NOMO-1 treated with dmso at 0.1 percent for 144 hours (cell line): Measurements from ENCODE around the gene CAMKMT.
"Not testable (repeated sequence)": the region's sequence is repeated elsewhere in the genome, so short reads cannot be mapped to it uniquely, and the experiment has no call there.

Experiments
- DNase-seq: peaks from one replicate; lab custom pipeline; 2025; ENCODE audit not compliant: unreplicated experiment; lab: John Stamatoyannopoulos, UW

Gene CAMKMT

DNA sequence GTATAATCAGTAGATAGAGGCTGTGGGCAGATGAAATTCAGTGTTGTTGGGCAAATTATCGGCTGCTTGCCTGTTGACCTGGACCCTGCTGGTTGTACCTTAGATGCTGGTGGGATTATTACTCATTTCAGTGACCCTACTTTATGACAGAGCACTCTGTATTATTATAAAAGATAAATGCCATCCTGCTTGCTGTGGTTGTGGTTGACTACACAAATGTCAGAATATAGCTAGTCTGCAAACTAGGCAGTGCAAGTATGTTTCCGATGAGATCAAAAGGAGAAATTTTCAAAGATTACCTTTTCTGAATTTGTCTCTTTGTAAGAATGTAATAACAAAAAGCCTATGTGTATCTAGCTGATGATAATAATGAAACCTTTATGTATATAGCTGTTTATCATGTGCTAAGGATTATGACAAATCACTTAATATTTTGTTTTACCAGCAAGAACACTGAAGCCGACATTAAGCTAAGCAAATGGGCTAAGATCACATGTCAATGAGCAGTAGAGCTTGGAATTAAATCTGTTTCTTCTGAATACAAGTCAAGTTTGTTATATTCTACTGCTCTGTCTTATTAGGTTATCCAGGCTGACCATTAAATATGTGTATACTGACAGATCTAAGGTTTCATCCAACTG, 219.2 kb downstream of the CAMKMT start:
- DNase-seq, result no peak

- DNase-seq, result no peak
Measured at GRCh38 chr2:44582363-44583008, 220.7 kb downstream of the CAMKMT start.

GRCh38 chr2:44595615-44596014, 233.9 kb downstream of the CAMKMT start:
- not testable (repeated sequence) for DNase-seq

- DNase-seq, result no peak
Measured at GRCh38 chr2:44596537-44597320, 235.0 kb downstream of the CAMKMT start.

DNA sequence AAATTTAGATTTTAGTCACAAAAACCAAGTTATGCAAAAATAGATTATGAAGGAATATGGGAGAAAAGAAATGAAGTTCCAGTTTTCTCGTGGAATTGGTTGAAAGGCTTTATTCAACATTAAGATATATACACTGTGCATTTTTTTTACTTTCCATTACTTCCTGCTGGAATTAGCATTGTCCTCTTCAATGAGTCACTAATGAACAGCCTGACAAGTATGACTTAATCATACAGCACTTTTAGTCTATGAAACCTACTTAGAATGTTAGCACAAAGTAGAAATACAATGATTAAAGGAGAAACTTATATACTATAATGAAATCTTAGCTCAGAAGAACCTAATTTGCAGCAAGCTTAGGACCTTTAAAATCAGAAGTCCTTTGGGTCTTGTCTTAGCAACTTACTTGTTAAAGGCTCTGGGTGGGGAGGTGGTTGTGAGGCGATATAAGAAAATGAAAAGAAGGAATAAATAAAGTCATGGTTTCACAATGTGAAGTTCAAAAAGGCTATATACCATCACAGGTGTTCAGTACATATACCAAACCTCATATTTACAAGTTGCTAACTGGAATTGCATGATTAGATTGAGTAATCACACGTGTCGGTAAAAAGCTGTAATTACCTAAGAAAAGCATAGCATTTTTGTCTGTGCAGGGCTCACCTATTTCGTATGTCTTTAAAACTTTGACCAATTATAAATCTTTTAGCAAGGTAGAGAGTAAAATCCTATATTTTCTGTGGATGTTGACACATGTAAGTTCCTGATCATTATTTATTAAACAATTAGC, 236.8 kb downstream of the CAMKMT start:
- no peak for DNase-seq

DNA sequence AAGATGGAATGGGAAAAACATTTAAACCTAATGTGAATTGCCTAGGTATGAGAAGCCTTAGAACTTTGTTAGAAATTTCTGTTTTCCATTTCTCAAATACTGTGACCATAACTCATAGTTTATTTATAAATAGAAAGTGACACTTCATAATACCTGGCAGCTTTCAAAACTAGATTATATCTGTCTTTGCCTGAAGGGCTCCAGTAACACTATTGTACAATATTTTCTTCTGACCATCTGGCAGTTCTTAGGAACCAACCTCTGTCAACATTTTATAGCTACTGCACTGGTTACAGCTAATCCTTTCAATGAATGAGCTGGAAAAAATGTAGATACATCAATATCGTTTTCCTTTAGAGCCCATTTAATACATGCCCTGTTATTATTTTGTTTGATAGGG, 237.4 kb downstream of the CAMKMT start:
- no peak for DNase-seq

DNA sequence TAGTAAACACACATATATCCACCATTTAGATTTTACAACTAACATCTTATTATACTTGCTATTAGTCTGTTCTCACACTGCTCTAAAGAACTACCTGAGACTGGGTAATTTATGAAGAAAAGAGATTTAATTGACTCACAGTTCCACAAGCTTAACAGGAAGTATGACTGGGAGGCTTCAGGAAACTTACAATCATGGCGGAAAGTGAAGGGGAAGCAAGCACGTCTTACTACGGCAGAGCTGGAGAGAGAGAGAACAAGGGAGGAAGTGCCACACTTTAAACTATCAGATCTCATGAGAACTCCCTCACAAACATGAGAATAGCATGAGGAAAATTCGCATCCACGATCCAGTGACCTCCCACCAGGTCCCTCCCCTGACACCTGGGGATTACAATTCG, 240.7 kb downstream of the CAMKMT start:
- DNase-seq, result no peak

GRCh38 chr2:44605511-44605910, 243.8 kb downstream of the CAMKMT start:
- DNase-seq, result no peak

- no peak for DNase-seq
Measured at GRCh38 chr2:44612276-44612675, 250.5 kb downstream of the CAMKMT start.

DNA sequence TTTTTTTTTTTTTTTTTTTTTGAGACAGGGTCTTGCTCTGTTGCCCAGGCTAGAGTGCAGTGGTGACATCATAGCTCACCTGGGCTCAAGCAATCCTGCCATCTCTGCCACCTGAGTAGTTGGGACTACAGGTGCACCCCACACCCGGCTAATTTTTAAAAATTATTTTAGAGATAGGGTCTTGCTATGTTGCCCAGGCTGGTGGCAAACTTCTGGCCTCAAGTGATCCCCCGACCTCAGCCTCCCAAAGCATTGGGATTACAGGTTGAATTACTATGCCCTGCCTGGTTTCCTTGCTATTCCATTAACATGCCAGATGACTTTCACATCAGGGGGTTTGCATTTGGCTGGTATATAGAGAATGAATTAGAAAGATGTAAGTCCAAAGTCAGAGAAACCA, 253.2 kb downstream of the CAMKMT start:
- DNase-seq, result no peak

DNA sequence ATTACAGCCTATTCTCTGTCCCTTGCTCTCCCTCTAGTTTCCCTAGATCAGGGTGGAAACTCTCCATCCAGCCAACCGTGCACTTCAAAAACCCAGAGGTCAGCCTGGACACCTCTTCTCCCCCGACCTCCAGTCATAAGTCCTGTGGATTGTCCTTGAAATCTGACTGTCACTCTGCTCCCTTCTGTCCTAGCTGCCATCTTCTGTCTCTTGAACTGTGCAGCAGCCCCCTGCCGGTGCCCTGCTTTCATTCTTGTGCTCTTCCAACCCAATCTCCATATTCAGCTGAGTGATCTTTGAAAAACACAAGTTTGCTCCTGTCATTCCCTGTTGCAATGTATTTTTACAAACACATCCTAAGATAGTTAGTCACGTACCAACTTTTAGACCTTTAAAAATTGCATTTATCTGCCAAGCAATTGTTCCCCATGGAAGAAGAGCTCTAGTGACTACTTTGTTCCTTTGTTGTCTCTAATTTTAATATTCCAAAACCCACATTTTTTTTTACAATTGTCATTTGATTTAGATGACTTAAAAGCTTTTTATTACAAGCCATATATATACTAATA, 254.3 kb downstream of the CAMKMT start:
- no peak for DNase-seq

- no peak for DNase-seq
Measured at GRCh38 chr2:44616667-44617155, 255.0 kb downstream of the CAMKMT start.

- DNase-seq, result no peak
Measured at GRCh38 chr2:44618251-44619023, 256.7 kb downstream of the CAMKMT start.

DNA sequence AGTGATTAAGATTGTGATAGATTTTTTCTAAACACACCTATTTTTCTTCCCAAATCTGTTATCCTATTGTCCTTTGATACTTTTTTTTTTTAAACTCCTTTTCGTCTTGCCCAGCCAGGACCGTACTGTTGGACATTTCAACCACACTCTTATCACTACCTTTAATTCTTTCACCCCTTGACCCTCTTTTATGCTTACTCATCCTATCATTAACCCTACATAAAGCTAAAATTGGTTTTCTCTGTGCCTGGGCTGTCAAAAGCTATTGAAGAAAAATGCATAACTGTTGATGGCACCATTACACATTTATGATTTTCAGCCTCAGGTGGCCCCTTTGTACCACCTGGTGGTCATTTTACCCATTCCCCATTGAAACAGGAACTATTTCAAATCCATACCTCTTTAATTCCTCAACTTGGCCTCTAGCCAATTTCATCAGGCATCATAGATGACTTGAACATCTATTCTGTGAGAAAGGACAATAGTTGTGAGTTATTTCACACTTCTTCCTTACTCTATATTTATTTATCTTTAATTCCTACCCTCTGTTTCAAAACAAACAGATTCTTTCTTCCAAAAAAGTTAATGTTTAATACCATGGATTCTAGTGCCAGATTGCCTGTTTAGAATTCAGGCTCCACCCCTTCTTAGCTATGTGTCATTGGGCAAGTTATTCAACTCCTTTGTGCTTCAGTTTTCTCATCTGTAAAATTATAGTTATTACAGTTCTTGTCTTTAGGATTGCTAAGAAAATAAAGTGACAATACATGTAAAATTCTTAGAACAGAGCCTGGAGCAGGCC, 258.6 kb downstream of the CAMKMT start:
- no peak for DNase-seq

DNA sequence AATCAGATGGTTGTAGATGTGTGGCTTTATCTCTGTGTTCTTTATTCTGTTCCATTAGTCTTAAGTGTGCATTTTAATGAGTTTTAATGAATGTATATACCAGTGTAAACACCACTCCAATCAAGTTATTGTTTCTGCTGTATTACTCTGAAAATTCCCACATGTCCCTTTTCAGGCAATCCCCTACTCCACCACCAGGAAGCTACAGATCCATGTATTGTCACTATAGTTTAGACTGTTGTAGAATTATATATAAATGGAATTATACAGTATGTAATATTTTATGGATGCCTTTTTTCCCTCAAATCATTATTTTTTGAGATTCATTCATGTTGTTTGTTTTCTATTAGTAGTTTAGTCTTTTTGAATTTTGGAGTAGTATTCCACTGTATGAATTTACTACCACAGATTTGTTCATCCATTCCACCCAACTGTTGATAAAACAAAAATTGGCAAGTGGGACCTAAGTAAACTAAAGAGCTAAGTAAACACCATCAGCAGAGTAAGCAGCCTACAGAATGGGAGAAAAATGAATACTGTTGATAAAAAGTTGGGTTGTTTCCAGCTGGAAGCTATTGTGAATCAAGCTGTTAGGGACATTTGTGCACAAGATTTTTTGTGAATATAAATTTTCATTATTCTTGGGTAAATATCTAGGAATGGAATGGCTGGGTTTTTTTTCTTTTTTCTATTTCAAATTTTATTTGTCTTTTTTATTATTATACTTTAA, 262.0 kb downstream of the CAMKMT start:
- no peak for DNase-seq

DNA sequence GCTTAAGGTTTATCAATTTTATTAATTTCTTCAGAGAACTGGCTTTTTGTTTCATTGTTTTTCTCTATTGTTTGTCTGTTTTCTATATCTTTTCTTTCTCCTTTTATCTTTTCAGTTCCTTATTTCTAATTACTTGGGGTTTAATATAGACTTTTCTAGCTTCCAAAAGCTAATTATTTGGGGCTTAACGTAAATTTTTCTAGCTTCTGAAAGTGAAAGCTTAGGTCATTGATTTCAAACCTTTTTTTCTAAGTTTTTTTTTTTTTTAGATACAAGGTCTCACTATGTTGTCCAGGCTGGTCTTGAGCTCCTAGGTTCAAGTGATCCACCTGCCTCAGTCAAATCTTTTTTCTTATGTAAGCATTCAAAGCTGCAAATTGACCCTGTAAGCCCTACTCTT, 266.6 kb downstream of the CAMKMT start:
- no peak for DNase-seq

DNA sequence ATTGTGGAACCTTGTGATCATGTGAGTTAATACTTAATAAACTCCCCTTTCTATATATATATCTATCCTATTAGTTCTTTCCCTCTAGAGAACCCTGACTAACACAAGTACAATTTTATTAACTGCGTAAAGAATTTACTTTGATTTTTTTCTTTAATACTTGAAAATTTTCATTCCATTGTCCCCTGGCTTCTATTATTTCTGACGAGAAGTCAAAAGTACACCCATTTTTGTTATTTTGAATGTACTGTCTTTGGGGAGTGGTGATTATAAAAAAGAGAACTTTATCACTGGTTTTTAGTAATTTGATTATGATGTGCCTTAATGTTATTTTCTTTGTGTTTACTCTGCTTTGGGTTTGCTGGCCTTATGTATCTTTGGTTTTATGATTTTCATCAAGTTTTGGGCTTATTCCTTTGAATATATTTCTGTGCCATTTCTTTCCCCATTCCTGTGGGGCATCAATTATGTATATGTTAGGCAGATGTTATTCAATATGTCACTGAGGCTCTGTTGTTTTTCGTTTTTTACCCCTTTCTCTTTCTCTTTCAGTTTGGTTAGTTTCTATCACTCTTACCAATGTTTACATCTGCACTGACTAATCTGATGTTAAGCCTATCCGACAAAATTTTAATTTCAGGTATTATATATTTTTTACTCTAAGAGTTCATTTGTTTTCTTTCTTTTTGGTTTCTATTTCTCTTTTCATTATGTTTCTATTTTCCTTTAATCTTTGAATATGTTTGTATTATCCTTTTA, 271.4 kb downstream of the CAMKMT start:
- no peak for DNase-seq

DNA sequence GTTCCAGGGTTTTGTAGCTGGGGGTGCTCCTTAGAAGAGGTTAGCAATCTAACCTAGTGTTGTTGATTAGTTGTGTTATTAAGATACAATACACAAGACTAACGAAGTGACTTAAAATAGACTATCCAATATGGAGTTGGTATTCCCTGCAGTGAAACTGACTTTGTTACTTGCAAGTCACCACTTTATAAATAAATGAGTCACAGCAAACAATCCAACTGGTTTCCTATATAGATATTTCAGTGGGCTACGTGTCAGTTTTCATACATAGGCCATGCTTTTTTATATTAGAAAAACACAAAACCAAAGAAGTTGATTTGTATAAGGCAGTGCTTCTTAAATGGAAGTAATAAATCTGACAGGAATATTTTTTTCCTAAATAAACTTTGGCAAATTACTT, 274.0 kb downstream of the CAMKMT start:
- DNase-seq, result no peak
